Upper lobe of right lung (tissue), 1 donor: Measurements from ENCODE around the gene TMEM207. TPM values are rescaled to one million over a fixed set of nuclear protein-coding genes. Genes with fewer than 3 reads are reported as not detected.

ENCODE experiments used
- ATAC-seq: fragments of 200-7000 bp; cut with Tn5 transposase; one replicate; pipeline ENCODE4 v1.9.1; 2020; ENCODE audit warnings: mild to moderate bottlenecking, moderate library complexity
- DNase-seq: peaks from one replicate; pipeline ENCODE4 v3.0.0-alpha.2; 2020
- H3K27ac ChIP-seq: fragments of 200-600 bp; one replicate; pipeline ENCODE4 v1.8.0; 2022
- H3K27me3 ChIP-seq: fragments of 200-600 bp; one replicate; pipeline ENCODE4 v1.8.0; 2022; ENCODE audit warnings: mild to moderate bottlenecking
- H3K36me3 ChIP-seq: fragments of 200-600 bp; one replicate; pipeline ENCODE4 v1.8.0; 2022
- H3K4me1 ChIP-seq: fragments of 200-600 bp; one replicate; pipeline ENCODE4 v1.8.0; 2022
- H3K4me3 ChIP-seq: fragments of 200-600 bp; one replicate; pipeline ENCODE4 v1.8.0; 2022; ENCODE audit warnings: mild to moderate bottlenecking
- H3K9me3 ChIP-seq: fragments of 200-600 bp; one replicate; pipeline ENCODE4 v1.8.0; 2022
- intact Hi-C: fragments of 100-400 bp; cut with DNase I; formaldehyde crosslinking; loops from one replicate; pipeline ENCODE4 v1.11.0; 2022
- total RNA-seq: library from RNA; stranded (reverse); fragmentation: NEBNext Ultra II Directional; extraction: Animal tissue kit (Norgen Biotek cat#: 25700); gene quantifications from one replicate; pipeline ENCODE4 v1.2.1, GENCODE V29; 2021
- TF ChIP-seq, protein P1 (sequence below): fragments of 200-600 bp; IDR thresholded peaks from one replicate; pipeline ENCODE4 v1.8.0; 2022; ENCODE audit warnings: antibody characterized with exemption
- donor health status: DM: no; HTN: yes; CAD: no; lungs with severe emphysema.

Gene TMEM207
- total RNA-seq, 1 donor from 2014 or later = not detected

GRCh38 chr3:190495354-190495753, 45.7 kb upstream of the TMEM207 start:
- Histone ChIP-seq H3K4me3 (no peak overlapping the region), H3K9me3 (no peaks in the 10 kb centered on the region), H3K36me3 (no peaks in the 10 kb centered on the region), H3K27me3 (no peaks in the 10 kb centered on the region), H3K4me1 (no peaks in the 10 kb centered on the region), H3K27ac (no peak overlapping the region)
- DNase-seq = no peak
- TF ChIP-seq, protein P1, sequence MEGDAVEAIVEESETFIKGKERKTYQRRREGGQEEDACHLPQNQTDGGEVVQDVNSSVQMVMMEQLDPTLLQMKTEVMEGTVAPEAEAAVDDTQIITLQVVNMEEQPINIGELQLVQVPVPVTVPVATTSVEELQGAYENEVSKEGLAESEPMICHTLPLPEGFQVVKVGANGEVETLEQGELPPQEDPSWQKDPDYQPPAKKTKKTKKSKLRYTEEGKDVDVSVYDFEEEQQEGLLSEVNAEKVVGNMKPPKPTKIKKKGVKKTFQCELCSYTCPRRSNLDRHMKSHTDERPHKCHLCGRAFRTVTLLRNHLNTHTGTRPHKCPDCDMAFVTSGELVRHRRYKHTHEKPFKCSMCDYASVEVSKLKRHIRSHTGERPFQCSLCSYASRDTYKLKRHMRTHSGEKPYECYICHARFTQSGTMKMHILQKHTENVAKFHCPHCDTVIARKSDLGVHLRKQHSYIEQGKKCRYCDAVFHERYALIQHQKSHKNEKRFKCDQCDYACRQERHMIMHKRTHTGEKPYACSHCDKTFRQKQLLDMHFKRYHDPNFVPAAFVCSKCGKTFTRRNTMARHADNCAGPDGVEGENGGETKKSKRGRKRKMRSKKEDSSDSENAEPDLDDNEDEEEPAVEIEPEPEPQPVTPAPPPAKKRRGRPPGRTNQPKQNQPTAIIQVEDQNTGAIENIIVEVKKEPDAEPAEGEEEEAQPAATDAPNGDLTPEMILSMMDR = no peak
- no peak for ATAC-seq
- intact Hi-C loops = no loop called here

DNA sequence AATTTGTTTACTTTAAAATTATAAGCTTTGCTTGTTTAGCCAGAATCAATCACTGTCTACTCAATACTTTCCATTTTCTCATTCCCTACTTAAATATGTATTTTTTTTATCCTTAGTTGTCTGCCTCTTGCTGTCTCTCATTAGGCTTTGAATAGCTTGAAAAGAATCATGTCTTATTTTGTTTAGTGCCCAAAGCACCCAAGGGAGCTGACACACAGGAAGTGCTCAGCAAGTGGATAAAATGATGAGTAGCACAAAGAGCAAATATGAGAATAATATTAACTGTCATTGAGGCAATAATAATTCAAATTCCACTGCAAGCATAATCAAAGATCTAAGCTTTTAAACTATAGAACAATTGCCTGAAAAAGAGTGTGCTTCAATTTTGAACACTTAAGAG, 45.2 kb upstream of the TMEM207 start:
- Histone ChIP-seq H3K9me3 (no peaks in the 10 kb centered on the region), H3K27ac (no peak overlapping the region), H3K36me3 (no peaks in the 10 kb centered on the region), H3K27me3 (no peaks in the 10 kb centered on the region), H3K4me3 (no peak overlapping the region), H3K4me1 (no peaks in the 10 kb centered on the region)
- intact Hi-C loops = no loop called here
- ATAC-seq (no peak), DNase-seq (no peak)
- TF ChIP-seq, protein P1 = no peak

GRCh38 chr3:190492966-190493365, 43.3 kb upstream of the TMEM207 start:
- intact Hi-C loops = no loop called here
- no peaks in the 10 kb centered on the region for H3K4me1 ChIP-seq
- no peak overlapping the region for H3K4me3 ChIP-seq
- TF ChIP-seq, protein P1 = no peak
- ATAC-seq (no peak), DNase-seq (no peak)
- no peaks in the 10 kb centered on the region for H3K36me3 ChIP-seq
- no peaks in the 10 kb centered on the region for H3K9me3 ChIP-seq
- no peak overlapping the region for H3K27ac ChIP-seq
- H3K27me3 ChIP-seq = no peaks in the 10 kb centered on the region

DNA sequence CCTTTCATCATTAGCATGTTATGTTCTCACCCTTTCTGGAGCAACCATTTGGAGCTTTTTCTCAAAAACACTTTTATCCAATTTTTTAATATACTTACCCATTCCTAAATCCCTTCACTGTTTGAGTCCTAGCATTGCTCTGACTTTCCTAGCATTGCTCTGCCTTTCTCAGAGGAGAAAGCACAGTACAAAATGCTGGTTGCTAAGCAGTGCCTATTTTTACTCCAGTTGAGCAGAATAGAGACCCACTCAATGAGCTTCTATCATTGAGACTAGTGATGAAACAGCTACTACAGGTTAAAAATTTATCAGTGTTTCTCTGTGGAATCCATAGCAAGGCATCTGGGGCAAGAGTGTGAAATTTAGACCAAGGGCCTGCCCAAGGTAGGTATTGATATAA, 42.4 kb upstream of the TMEM207 start:
- Histone ChIP-seq H3K36me3 (no peaks in the 10 kb centered on the region), H3K27ac (no peak overlapping the region), H3K4me3 (no peak overlapping the region), H3K4me1 (no peaks in the 10 kb centered on the region), H3K9me3 (no peaks in the 10 kb centered on the region), H3K27me3 (no peaks in the 10 kb centered on the region)
- DNase-seq (no peak), ATAC-seq (no peak)
- intact Hi-C loops = no loop called here
- TF ChIP-seq, protein P1 = no peak

- TF ChIP-seq, protein P1 = no peak
- DNase-seq (no peak), ATAC-seq (no peak)
- Histone ChIP-seq H3K27me3 (no peaks in the 10 kb centered on the region), H3K4me1 (no peaks in the 10 kb centered on the region), H3K36me3 (no peaks in the 10 kb centered on the region), H3K4me3 (no peak overlapping the region), H3K9me3 (no peaks in the 10 kb centered on the region), H3K27ac (no peak overlapping the region)
- intact Hi-C loops = no loop called here
Observed at GRCh38 chr3:190491533-190492054, 41.9 kb upstream of the TMEM207 start.
